ENCODE results near the gene ELF1. TPM values are rescaled to one million over a fixed set of nuclear protein-coding genes. Genes with fewer than 3 reads are reported as not detected.

ELF1 gene
- total and polyA plus RNA-seq, 9 donors: 28.5 to 53.2 (median 47.7) TPM

- no peaks in the 10 kb centered on the region for H3K27me3 ChIP-seq
- no peak for DNase-seq
- intact Hi-C loops (cut with DNase I): no loop called here
- peak overlapping the region in 1 of 2 donors; percentile 78 for H3K27ac ChIP-seq
- no peak for TF ChIP-seq CTCF (IDR thresholded peaks at IDR 0.05)
- TF ChIP-seq POLR2A (IDR thresholded peaks at IDR 0.05): no peak
- no peak for TF ChIP-seq EP300 (IDR thresholded peaks at IDR 0.05)
- H3K4me1 ChIP-seq (ENCODE audit: insufficient read depth): peaks cover 4% of the 10 kb centered on the region
- peak overlapping the region; percentile 14 for H3K4me3 ChIP-seq
- H3K9me3 ChIP-seq: no peaks in the 10 kb centered on the region
- no peaks in the 10 kb centered on the region for H3K36me3 ChIP-seq
- 4 to 12% (median 4%) methylated on average over 3 of the region's 3 CpGs for WGBS, 3 donors
Measured at GRCh38 chr13:40984668-40985366, 34.3 kb downstream of the ELF1 start.

DNA sequence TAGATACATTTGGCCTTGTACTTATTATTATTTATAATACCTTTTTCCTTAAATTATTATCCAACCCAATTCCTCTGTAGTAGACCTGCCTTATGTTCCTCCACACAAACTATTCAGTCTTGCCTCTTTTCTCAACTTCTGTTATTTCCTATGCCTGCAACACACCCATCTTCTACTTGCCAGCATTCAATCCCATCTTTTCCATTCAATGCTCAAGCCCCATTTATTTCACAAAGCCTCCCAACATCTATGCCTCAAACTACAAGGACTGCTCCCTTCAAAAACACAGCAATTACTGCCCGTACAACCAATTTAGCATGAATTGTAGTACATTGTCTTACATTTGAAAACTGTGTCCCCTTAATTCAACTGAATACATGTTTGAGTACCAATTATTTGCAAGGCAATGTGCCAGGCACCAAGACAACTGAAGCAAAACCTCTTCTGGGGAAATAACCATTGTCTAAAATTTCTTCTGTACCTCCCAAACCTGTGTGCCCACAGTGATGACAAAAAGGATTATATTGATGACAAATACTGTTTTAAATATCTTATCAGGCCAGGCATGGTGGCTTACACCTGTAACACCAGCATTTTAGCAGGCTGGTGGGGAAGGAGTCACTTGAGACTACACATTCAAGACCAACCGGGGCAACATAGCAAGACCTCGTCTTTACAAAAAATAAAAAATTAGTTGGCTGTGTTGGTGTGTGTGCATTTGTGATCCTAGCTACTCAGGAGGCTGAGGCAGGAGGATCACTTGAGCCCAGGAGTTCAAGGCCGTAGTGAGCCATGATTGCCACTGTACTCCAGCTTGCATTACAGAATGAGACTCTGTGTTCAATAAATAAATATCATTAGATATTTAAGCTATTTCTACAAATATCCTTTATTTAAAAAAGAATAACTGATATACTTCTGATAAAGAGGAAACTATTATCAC, 35.1 kb downstream of the ELF1 start:
- H3K27ac ChIP-seq: peak overlapping the region; percentile 22 to 78
- H3K9me3 ChIP-seq: no peaks in the 10 kb centered on the region
- peaks cover 6% of the 10 kb centered on the region for H3K4me1 ChIP-seq (ENCODE audit: insufficient read depth)
- no peak overlapping the region for H3K4me3 ChIP-seq
- H3K27me3 ChIP-seq: no peaks in the 10 kb centered on the region
- DNase-seq: no peak
- H3K36me3 ChIP-seq: no peaks in the 10 kb centered on the region
- intact Hi-C loops (cut with DNase I): no loop called here
- TF ChIP-seq POLR2A (IDR thresholded peaks at IDR 0.05) (no peak), CTCF (IDR thresholded peaks at IDR 0.05) (no peak), EP300 (IDR thresholded peaks at IDR 0.05) (no peak)
- WGBS, 3 donors: 68 to 79% (median 78%) methylated on average over 4 of the region's 4 CpGs

DNA sequence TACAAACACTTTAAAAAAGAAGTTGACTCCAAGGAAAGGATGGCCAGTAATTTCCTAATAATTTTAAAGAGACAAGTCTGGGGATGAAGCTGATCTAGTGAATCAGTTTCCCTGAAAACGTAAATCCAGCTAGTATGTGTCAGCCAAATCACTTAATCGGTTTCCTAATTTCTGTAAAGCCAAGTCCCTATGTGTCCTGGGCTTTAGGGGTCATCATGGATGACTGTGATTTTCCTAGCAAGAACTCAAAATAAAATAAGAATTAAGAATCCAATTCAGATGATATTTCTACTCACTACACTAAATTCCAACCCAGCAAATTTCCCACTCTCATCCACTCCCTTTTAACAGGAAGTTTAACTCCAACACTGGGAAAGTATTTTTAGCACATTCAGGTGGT, 35.9 kb downstream of the ELF1 start:
- WGBS, 3 donors: 17 to 19% (median 19%) methylated on average over 2 of the region's 2 CpGs
- no peak for DNase-seq
- Histone ChIP-seq H3K4me3 (no peak overlapping the region), H3K9me3 (no peaks in the 10 kb centered on the region), H3K4me1 (ENCODE audit: insufficient read depth) (peaks cover 6% of the 10 kb centered on the region), H3K27me3 (no peaks in the 10 kb centered on the region), H3K36me3 (no peaks in the 10 kb centered on the region), H3K27ac (peak overlapping the region; percentile 22 to 78)
- no peak for TF ChIP-seq EP300 (IDR thresholded peaks at IDR 0.05)
- no peak for TF ChIP-seq CTCF (IDR thresholded peaks at IDR 0.05)
- no peak for TF ChIP-seq POLR2A (IDR thresholded peaks at IDR 0.05)
- intact Hi-C loops (cut with DNase I): no loop called here

DNA sequence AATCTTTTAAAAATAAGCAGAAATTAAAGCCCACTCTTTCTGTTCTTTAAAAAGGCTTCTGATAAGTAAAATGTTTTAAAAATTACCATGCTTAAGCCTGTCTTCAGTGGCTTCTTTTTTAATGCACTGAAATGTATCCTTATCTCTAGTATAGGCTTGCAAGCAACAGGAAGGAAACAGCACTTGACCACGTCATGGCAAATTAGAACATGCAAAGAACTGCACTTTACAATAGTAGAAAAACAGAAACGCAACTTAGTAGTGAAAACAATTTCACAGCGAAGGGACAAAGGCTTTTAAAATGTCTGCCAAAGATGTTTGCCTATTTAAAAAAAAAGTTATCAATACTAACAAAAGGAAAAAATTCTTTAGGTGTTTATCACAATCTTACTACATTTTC, 36.3 kb downstream of the ELF1 start:
- intact Hi-C loops (cut with DNase I): no loop called here
- peak; percentile 32 for TF ChIP-seq POLR2A (IDR thresholded peaks at IDR 0.05)
- TF ChIP-seq EP300 (IDR thresholded peaks at IDR 0.05): no peak
- TF ChIP-seq CTCF (IDR thresholded peaks at IDR 0.05): no peak
- Histone ChIP-seq H3K4me1 (ENCODE audit: insufficient read depth) (peaks cover 6% of the 10 kb centered on the region), H3K27ac (peak overlapping the region; percentile 11 to 78), H3K27me3 (no peaks in the 10 kb centered on the region), H3K9me3 (no peaks in the 10 kb centered on the region), H3K36me3 (no peaks in the 10 kb centered on the region), H3K4me3 (peak overlapping the region; percentile 11)
- DNase-seq: peak in 1 of 5 donors; percentile 37
- WGBS, 3 donors: 2 to 3% (median 3%) methylated on average over 3 of the region's 3 CpGs

Measured in ovary (tissue), 9 donors.